ENCODE data around the gene C4orf33.
"Not testable (repeated sequence)": the region's sequence is repeated elsewhere in the genome, so short reads cannot be mapped to it uniquely, and the experiment has no call there.

The C4orf33 gene

GRCh38 chr4:129117705-129118104 is 21.8 kb downstream of the C4orf33 start:
- no peak for TF ChIP-seq Cebpa-rat (IDR thresholded peaks at IDR 0.05)
- no peaks in the 10 kb centered on the region for H4K20me1 ChIP-seq
- no peaks in the 10 kb centered on the region for H3K36me3 ChIP-seq
- H3K9ac ChIP-seq: no peak overlapping the region
- no peaks in the 10 kb centered on the region for H3K9me3 ChIP-seq
- no peak overlapping the region for H3K4me3 ChIP-seq
- no peak overlapping the region for H3K27ac ChIP-seq
- no peaks in the 10 kb centered on the region for H3K4me1 ChIP-seq
- no peak overlapping the region for H3K4me2 ChIP-seq
- no peaks in the 10 kb centered on the region for H3K27me3 ChIP-seq

DNA sequence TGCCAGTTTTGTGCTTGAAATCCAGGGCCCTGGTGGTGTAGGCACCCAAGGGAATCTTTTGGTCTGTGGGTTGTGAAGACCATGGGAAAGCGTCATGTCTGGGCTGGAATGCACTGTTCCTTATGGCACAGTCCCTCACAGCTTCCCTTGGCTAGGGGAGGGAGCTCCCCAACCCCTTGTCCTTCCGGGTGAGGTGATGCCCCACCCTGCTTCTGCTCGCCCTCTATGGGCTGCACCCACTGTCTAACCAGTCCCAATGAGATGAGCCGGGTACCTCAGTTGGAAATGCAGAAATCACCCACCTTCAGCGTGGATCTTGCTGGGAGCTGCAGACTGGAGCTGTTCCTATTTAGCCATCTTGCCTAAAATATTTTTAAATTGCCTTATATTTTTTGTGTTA is 30.7 kb downstream of the C4orf33 start:
- H4K20me1 ChIP-seq, H3K36me3 ChIP-seq, H3K27me3 ChIP-seq: not testable (repeated sequence)

DNA sequence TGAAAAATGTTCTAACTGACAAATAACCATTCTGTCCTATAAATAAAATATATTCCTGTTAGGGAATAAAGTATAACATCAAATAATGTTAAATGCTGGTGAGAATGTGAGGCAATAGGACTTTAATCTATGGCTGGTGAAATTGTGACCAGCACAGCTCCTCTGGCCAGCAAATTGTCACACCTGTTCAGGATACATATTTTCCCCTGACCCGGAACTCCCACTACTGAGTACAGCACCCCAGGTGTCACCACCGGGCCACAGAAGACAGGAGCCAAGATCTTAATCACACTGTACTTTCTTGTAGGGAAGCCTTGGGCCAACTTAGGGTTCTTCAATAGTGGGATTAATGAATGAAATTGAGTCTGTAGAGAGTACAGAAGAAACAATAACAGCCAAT is 33.2 kb downstream of the C4orf33 start:
- no peak overlapping the region for H3K9ac ChIP-seq
- H4K20me1 ChIP-seq: no peaks in the 10 kb centered on the region
- no peaks in the 10 kb centered on the region for H3K27me3 ChIP-seq
- peaks cover 15% of the 10 kb centered on the region for H3K9me3 ChIP-seq
- H3K4me2 ChIP-seq: no peak overlapping the region
- H3K36me3 ChIP-seq: no peaks in the 10 kb centered on the region
- no peak for TF ChIP-seq Cebpa-rat (IDR thresholded peaks at IDR 0.05)
- no peaks in the 10 kb centered on the region for H3K4me1 ChIP-seq
- no peak overlapping the region for H3K27ac ChIP-seq
- H3K4me3 ChIP-seq: no peak overlapping the region

More for the DNA sequence above, 30.7 kb downstream of the C4orf33 start:
- H3K4me3 ChIP-seq, H3K4me1 ChIP-seq, H3K9ac ChIP-seq, H3K9me3 ChIP-seq, H3K27ac ChIP-seq, H3K4me2 ChIP-seq: not testable (repeated sequence)

DNA sequence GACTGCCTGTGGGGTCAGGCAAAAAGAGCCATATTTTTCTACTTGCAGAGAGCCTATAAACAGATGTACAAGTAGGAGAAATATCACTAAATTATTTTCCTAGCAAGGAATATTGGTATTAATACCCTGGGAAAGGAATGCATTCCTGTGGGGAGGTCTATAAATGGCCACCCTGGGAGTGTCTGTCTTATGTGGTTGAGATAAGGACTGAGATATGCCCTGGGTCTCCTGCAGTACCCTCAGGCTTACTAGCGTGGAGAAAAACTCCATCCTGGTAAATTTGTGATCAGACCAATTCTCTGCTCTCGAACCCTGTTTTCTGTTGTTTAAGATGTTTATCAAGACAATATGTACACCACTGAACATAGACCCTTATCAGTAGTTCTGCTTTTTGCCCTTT is 35.4 kb downstream of the C4orf33 start:
- Histone ChIP-seq H4K20me1 (no peaks in the 10 kb centered on the region), H3K4me1 (no peaks in the 10 kb centered on the region), H3K9ac (no peak overlapping the region), H3K27me3 (no peaks in the 10 kb centered on the region), H3K27ac (no peak overlapping the region), H3K4me3 (no peak overlapping the region), H3K4me2 (no peak overlapping the region), H3K9me3 (peaks cover 15% of the 10 kb centered on the region), H3K36me3 (no peaks in the 10 kb centered on the region)
- no peak for TF ChIP-seq Cebpa-rat (IDR thresholded peaks at IDR 0.05)

GRCh38 chr4:129136433-129136832 is 40.5 kb downstream of the C4orf33 start:
- Histone ChIP-seq H3K4me2 (no peak overlapping the region), H3K9me3 (peaks cover 11% of the 10 kb centered on the region), H3K4me3 (no peak overlapping the region), H3K27ac (no peak overlapping the region), H3K9ac (no peak overlapping the region), H3K4me1 (no peaks in the 10 kb centered on the region), H3K27me3 (no peaks in the 10 kb centered on the region), H4K20me1 (no peaks in the 10 kb centered on the region), H3K36me3 (no peaks in the 10 kb centered on the region)
- TF ChIP-seq Cebpa-rat (IDR thresholded peaks at IDR 0.05): no peak

GRCh38 chr4:129138810-129139496 is 43.0 kb downstream of the C4orf33 start:
- no peak overlapping the region for H3K4me2 ChIP-seq
- H3K36me3 ChIP-seq: no peaks in the 10 kb centered on the region
- no peaks in the 10 kb centered on the region for H3K4me1 ChIP-seq
- no peaks in the 10 kb centered on the region for H4K20me1 ChIP-seq
- H3K4me3 ChIP-seq: no peak overlapping the region
- no peak overlapping the region for H3K27ac ChIP-seq
- no peak for TF ChIP-seq Cebpa-rat (IDR thresholded peaks at IDR 0.05)
- H3K9ac ChIP-seq: no peak overlapping the region
- no peaks in the 10 kb centered on the region for H3K27me3 ChIP-seq
- H3K9me3 ChIP-seq: no peaks in the 10 kb centered on the region

GRCh38 chr4:129140521-129140920 is 44.6 kb downstream of the C4orf33 start:
- H3K36me3 ChIP-seq: no peaks in the 10 kb centered on the region
- no peak overlapping the region for H3K9ac ChIP-seq
- H4K20me1 ChIP-seq: no peaks in the 10 kb centered on the region
- no peak for TF ChIP-seq Cebpa-rat (IDR thresholded peaks at IDR 0.05)
- H3K4me2 ChIP-seq: no peak overlapping the region
- no peak overlapping the region for H3K4me3 ChIP-seq
- no peaks in the 10 kb centered on the region for H3K4me1 ChIP-seq
- H3K9me3 ChIP-seq: no peaks in the 10 kb centered on the region
- no peaks in the 10 kb centered on the region for H3K27me3 ChIP-seq
- H3K27ac ChIP-seq: no peak overlapping the region

DNA sequence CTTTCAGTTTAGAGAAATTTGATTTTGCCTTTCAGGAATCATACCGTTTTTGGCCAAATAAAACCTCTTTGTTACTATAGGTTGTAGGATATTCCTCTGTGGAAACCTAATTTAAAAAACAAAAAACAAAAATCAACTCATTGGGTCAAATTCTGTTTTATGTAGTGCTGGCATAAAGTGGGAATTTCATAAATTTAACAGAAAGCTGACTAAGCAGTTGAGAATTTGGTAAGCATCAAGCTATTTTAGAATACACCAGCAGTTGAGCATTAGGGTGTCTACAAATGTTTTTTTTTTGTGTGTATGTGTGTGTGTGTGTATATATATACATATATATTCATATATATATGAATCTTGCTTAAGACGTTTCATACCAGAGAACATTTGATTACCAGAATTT is 47.4 kb downstream of the C4orf33 start:
- H3K27ac ChIP-seq: no peak overlapping the region
- H3K36me3 ChIP-seq: no peaks in the 10 kb centered on the region
- H3K4me1 ChIP-seq: no peaks in the 10 kb centered on the region
- no peaks in the 10 kb centered on the region for H4K20me1 ChIP-seq
- no peak overlapping the region for H3K9ac ChIP-seq
- H3K4me3 ChIP-seq: no peak overlapping the region
- H3K4me2 ChIP-seq: no peak overlapping the region
- H3K9me3 ChIP-seq: no peaks in the 10 kb centered on the region
- H3K27me3 ChIP-seq: no peaks in the 10 kb centered on the region
- no peak for TF ChIP-seq Cebpa-rat (IDR thresholded peaks at IDR 0.05)

DNA sequence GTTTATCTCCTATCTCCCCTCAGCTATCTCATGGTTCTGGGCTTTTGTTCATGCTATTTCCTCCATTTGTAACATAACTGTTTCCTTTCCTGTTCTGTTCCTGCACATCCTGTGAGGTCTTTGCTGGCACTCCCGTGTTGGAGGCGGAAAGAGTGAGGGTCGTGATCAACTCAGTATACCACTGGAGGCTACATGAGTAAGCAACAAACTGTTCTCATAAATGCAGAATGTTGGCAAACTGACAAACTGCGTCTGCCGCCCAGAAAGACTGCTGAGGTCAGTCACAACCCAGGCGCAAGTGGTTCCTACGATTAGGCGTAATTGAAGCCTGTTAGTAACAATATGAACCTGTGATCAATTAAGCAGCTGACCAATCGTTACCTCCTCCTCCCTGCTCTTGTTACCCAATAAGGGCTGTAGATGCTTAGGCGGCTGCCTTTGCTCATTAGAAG is 48.8 kb downstream of the C4orf33 start:
- Histone ChIP-seq H3K27ac (no peak overlapping the region), H3K9ac (no peak overlapping the region), H3K4me2 (no peak overlapping the region), H3K9me3 (no peaks in the 10 kb centered on the region), H3K27me3 (no peaks in the 10 kb centered on the region), H3K36me3 (no peaks in the 10 kb centered on the region), H3K4me3 (no peak overlapping the region), H3K4me1 (no peaks in the 10 kb centered on the region), H4K20me1 (no peaks in the 10 kb centered on the region)
- TF ChIP-seq Cebpa-rat (IDR thresholded peaks at IDR 0.05): no peak

DNA sequence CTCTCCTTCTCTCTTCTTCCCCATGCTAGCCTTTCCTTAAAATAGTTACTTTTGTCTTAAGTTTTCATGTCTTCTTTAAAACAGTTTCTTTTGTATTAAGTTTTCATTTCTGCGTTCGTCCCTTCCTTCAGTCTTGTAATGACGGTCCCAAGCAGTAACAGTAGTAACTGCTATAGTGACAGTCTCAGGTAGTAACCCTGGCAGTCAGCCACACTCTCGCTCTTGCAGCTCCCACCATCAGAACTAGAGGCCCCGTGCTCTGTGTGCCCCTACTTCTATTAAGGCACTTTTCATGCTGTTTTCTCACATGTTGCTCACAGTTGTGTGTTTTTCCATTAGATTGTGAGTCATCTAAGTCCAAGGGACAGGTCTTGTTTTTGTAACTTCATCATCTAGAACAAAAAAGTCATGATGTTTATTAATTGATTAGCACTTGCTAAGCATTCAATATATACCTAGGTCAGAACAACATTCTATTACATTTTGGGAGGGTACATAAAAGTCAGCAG is 49.3 kb downstream of the C4orf33 start:
- H4K20me1 ChIP-seq: no peaks in the 10 kb centered on the region
- no peaks in the 10 kb centered on the region for H3K4me1 ChIP-seq
- no peaks in the 10 kb centered on the region for H3K36me3 ChIP-seq
- no peaks in the 10 kb centered on the region for H3K9me3 ChIP-seq
- no peak overlapping the region for H3K4me2 ChIP-seq
- H3K27ac ChIP-seq: no peak overlapping the region
- H3K27me3 ChIP-seq: no peaks in the 10 kb centered on the region
- no peak overlapping the region for H3K4me3 ChIP-seq
- TF ChIP-seq Cebpa-rat (IDR thresholded peaks at IDR 0.05): no peak
- H3K9ac ChIP-seq: no peak overlapping the region

DNA sequence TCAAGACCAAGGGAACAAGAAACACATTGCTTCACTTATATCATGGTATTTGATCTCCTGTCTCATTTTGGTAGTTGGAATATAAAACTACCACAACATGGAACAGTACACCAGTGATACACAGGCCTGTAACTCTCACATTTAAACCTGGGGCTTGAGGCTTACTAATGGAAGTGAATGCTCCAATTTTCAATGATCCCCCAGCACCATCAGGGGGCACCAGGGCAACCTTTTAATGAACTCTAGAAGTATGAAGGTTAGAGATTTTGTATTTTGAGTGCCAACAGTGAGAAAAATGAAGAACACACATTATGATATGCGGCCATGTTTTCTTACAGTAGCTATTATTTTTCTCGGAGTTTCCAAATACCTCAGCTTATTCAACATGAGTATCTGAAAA is 50.7 kb downstream of the C4orf33 start:
- Histone ChIP-seq H3K27ac (no peak overlapping the region), H3K4me3 (no peak overlapping the region), H3K27me3 (no peaks in the 10 kb centered on the region), H3K9me3 (no peaks in the 10 kb centered on the region), H3K9ac (no peak overlapping the region), H3K4me1 (no peaks in the 10 kb centered on the region), H4K20me1 (no peaks in the 10 kb centered on the region), H3K36me3 (no peaks in the 10 kb centered on the region), H3K4me2 (no peak overlapping the region)
- TF ChIP-seq Cebpa-rat (IDR thresholded peaks at IDR 0.05): no peak
